Type B pancreatic cell (in vitro differentiated cells): ENCODE measurements around the gene ORC6. TPM values are rescaled to one million over a fixed set of nuclear protein-coding genes. Genes with fewer than 3 reads are reported as not detected.

Experiments
- DNase-seq: peaks from one replicate; pipeline ENCODE4 v3.0.0; 2021; ENCODE audit warnings: mixed read lengths; ENCODE audit not compliant: unreplicated experiment; ENCODE audit errors: extremely low spot score
- H3K27ac Mint-ChIP-seq: 2 replicates; pipeline ENCODE4 v1.8.0; 2021; ENCODE audit warnings: mild to moderate bottlenecking, mixed read lengths
- H3K27me3 Mint-ChIP-seq: 2 replicates; pipeline ENCODE4 v1.8.0; 2021; ENCODE audit warnings: mixed read lengths
- H3K36me3 Mint-ChIP-seq: 2 replicates; pipeline ENCODE4 v1.8.0; 2021; ENCODE audit warnings: mixed read lengths
- H3K4me1 Mint-ChIP-seq: one replicate; pipeline ENCODE4 v1.8.0; 2021; ENCODE audit warnings: mixed read lengths; ENCODE audit not compliant: unreplicated experiment
- H3K4me3 Mint-ChIP-seq: 2 replicates; pipeline ENCODE4 v1.8.0; 2021; ENCODE audit warnings: mild to moderate bottlenecking, mixed read lengths
- H3K9me3 Mint-ChIP-seq: 2 replicates; pipeline ENCODE4 v1.8.0; 2021; ENCODE audit warnings: mixed read lengths
- CTCF ChIP-seq: fragments of 200-600 bp; sonication (generic); conservative IDR thresholded peaks from 2 replicates; pipeline ENCODE4 v1.5.0; 2021; ENCODE audit warnings: antibody characterized with exemption, mild to moderate bottlenecking
- total RNA-seq: library from RNA; stranded (reverse); gene quantifications from 2 replicates; pipeline ENCODE4 v1.2.1, GENCODE V29; 2021; ENCODE audit warnings: low replicate concordance

The ORC6 gene
- total RNA-seq, 1 donor from 2014 or later = 48.8 TPM

- no peak overlapping the region for H3K27ac Mint-ChIP-seq
- no peak for DNase-seq
- H3K9me3 Mint-ChIP-seq = no peaks in the 10 kb centered on the region
- H3K27me3 Mint-ChIP-seq = no peaks in the 10 kb centered on the region
- H3K4me1 Mint-ChIP-seq = no peaks in the 10 kb centered on the region
- H3K4me3 Mint-ChIP-seq = no peak overlapping the region
- no peak for TF ChIP-seq CTCF
- no peaks in the 10 kb centered on the region for H3K36me3 Mint-ChIP-seq
Measured at GRCh38 chr16:46720619-46721018, 31.2 kb downstream of the ORC6 start.

- H3K36me3 Mint-ChIP-seq = no peaks in the 10 kb centered on the region
- no peak for DNase-seq
- H3K9me3 Mint-ChIP-seq = no peaks in the 10 kb centered on the region
- H3K4me1 Mint-ChIP-seq = no peaks in the 10 kb centered on the region
- H3K27ac Mint-ChIP-seq = no peak overlapping the region
- no peak overlapping the region for H3K4me3 Mint-ChIP-seq
- no peak for TF ChIP-seq CTCF
- H3K27me3 Mint-ChIP-seq = no peaks in the 10 kb centered on the region
Measured at GRCh38 chr16:46721885-46722284, 32.4 kb downstream of the ORC6 start.

- H3K9me3 Mint-ChIP-seq = no peaks in the 10 kb centered on the region
- no peaks in the 10 kb centered on the region for H3K4me1 Mint-ChIP-seq
- H3K36me3 Mint-ChIP-seq = no peaks in the 10 kb centered on the region
- no peaks in the 10 kb centered on the region for H3K27me3 Mint-ChIP-seq
- no peak overlapping the region for H3K4me3 Mint-ChIP-seq
- no peak overlapping the region for H3K27ac Mint-ChIP-seq
- DNase-seq = no peak
- no peak for TF ChIP-seq CTCF
Measured at GRCh38 chr16:46727184-46727583, 37.7 kb downstream of the ORC6 start.

GRCh38 chr16:46727630-46728029 lies 38.2 kb downstream of the ORC6 start:
- no peaks in the 10 kb centered on the region for H3K27me3 Mint-ChIP-seq
- no peaks in the 10 kb centered on the region for H3K4me1 Mint-ChIP-seq
- TF ChIP-seq CTCF = no peak
- no peaks in the 10 kb centered on the region for H3K9me3 Mint-ChIP-seq
- H3K27ac Mint-ChIP-seq = no peak overlapping the region
- H3K36me3 Mint-ChIP-seq = no peaks in the 10 kb centered on the region
- H3K4me3 Mint-ChIP-seq = no peak overlapping the region
- no peak for DNase-seq

- Mint-ChIP-seq H3K27ac (no peak overlapping the region), H3K4me1 (no peaks in the 10 kb centered on the region), H3K9me3 (no peaks in the 10 kb centered on the region), H3K27me3 (no peaks in the 10 kb centered on the region), H3K4me3 (no peak overlapping the region), H3K36me3 (no peaks in the 10 kb centered on the region)
- DNase-seq = no peak
- no peak for TF ChIP-seq CTCF
Measured at GRCh38 chr16:46728806-46729205, 39.3 kb downstream of the ORC6 start.
